ENCODE measurements around the gene ALDH2. TPM values are rescaled to one million over a fixed set of nuclear protein-coding genes. Genes with fewer than 3 reads are reported as not detected.

Gene ALDH2
- total and polyA plus RNA-seq, 10 of the 15 experiments (the other 5 are each of a cell fraction or from before 2014, with no cell fraction given) = 1.4 to 16.4 (median 8.7) TPM

DNA sequence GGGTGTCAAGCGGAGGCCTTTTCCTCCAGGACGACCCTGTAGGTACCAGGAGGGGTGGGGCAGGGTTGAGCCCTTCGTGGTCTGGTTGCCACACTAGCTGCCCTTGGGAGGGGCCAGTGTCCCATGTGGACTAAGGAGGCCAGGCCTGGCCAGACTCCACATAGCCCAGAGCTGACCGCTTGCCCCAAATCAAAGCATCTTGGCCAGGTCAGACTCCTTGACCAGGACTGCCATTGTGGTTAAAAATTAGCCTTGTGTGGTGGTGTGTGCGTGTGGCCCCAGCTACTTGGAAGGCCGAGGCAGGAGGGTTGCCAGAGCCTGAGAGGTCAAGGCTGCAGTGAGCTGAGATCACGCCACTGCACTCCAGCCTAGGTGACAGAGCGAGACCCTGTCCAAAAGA lies 24.8 kb downstream of the ALDH2 start:
- no peaks in the 10 kb centered on the region for H3K27me3 ChIP-seq (replicated peaks in 1 of 2; ENCODE audit: control insufficient read depth in 2 of 2, insufficient read depth in 2 of 2, low read length in 1 of 2)
- intact Hi-C loops (cut with micrococcal nuclease; ENCODE audit: unreplicated experiment) (no loop called here), in situ Hi-C loops (cut with MboI) (no loop called here)
- H3K4me1 ChIP-seq (ENCODE audit: control insufficient read depth, insufficient read depth, low read length) = no peaks in the 10 kb centered on the region
- no peak overlapping the region for H3K9ac ChIP-seq (ENCODE audit: control insufficient read depth, insufficient read depth, low read length)
- no peaks in the 10 kb centered on the region for H3K36me3 ChIP-seq (ENCODE audit: control insufficient read depth in 2 of 2, insufficient read depth in 2 of 2, low read length in 1 of 2)
- no peaks in the 10 kb centered on the region for H3K9me3 ChIP-seq (replicated peaks; ENCODE audit: control insufficient read depth, insufficient read depth, low read length)
- H3K79me2 ChIP-seq (ENCODE audit: control insufficient read depth, insufficient read depth, low read length) = no peaks in the 10 kb centered on the region
- SMC1A ChIA-PET (ENCODE audit: uncharacterized antibody, unreplicated experiment) = no interaction called here
- POLR2A ChIA-PET = no interaction called here
- BruUV-seq (replicated peaks) = no TSS peak
- H4K20me1 ChIP-seq (ENCODE audit: control insufficient read depth, insufficient read depth) = no peaks in the 10 kb centered on the region
- H3K4me2 ChIP-seq (ENCODE audit: control insufficient read depth, insufficient read depth) = no peak overlapping the region
- no peak overlapping the region for H2AFZ ChIP-seq (ENCODE audit: control insufficient read depth, low read depth, low read length)
- TF ChIP-seq SMAD1 (IDR thresholded peaks at IDR 0.05; ENCODE audit: low read depth, partially characterized antibody) = no peak
- no peak for TF ChIP-seq HDAC2 (IDR thresholded peaks at IDR 0.05)
- TF ChIP-seq, protein P1, sequence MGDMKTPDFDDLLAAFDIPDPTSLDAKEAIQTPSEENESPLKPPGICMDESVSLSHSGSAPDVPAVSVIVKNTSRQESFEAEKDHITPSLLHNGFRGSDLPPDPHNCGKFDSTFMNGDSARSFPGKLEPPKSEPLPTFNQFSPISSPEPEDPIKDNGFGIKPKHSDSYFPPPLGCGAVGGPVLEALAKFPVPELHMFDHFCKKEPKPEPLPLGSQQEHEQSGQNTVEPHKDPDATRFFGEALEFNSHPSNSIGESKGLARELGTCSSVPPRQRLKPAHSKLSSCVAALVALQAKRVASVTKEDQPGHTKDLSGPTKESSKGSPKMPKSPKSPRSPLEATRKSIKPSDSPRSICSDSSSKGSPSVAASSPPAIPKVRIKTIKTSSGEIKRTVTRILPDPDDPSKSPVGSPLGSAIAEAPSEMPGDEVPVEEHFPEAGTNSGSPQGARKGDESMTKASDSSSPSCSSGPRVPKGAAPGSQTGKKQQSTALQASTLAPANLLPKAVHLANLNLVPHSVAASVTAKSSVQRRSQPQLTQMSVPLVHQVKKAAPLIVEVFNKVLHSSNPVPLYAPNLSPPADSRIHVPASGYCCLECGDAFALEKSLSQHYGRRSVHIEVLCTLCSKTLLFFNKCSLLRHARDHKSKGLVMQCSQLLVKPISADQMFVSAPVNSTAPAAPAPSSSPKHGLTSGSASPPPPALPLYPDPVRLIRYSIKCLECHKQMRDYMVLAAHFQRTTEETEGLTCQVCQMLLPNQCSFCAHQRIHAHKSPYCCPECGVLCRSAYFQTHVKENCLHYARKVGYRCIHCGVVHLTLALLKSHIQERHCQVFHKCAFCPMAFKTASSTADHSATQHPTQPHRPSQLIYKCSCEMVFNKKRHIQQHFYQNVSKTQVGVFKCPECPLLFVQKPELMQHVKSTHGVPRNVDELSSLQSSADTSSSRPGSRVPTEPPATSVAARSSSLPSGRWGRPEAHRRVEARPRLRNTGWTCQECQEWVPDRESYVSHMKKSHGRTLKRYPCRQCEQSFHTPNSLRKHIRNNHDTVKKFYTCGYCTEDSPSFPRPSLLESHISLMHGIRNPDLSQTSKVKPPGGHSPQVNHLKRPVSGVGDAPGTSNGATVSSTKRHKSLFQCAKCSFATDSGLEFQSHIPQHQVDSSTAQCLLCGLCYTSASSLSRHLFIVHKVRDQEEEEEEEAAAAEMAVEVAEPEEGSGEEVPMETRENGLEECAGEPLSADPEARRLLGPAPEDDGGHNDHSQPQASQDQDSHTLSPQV (IDR thresholded peaks at IDR 0.05) = no peak
- no peak for TF ChIP-seq TCF12 (IDR thresholded peaks at IDR 0.05; ENCODE audit: low read depth, low read length)
- no peak for TF ChIP-seq NRF1 (conservative IDR thresholded peaks at IDR 0.05; ENCODE audit: low read depth, low read length)
- no peak for TF ChIP-seq CEBPB (IDR thresholded peaks at IDR 0.05; ENCODE audit: borderline replicate concordance in 1 of 2, low read depth in 2 of 2, low read length in 2 of 2)
- RAD21 ChIA-PET (ENCODE audit: unreplicated experiment) = interaction anchor here (1.2 to 1.7 kb wide), 2 partner anchors 21 to 37 kb away, joined by 3 to 6 read pairs; no protein-coding TSS in a partner anchor
- no peak for FAIRE-seq
- no peak for ATAC-seq
- no peak overlapping the region for H3K27ac ChIP-seq (ENCODE audit: control insufficient read depth, insufficient read depth)
- CTCF ChIA-PET = interaction anchor here (2.8 kb wide), 1 partner anchor 21 kb away, joined by 9 read pairs; no protein-coding TSS in a partner anchor
- DNase-seq (ENCODE audit: low read depth, low spot score) = no peak
- no peak overlapping the region for H3K4me3 ChIP-seq
- 66% methylated on average over 8 of the region's 8 CpGs for WGBS (ENCODE audit: insufficient coverage, insufficient replicate concordance, low lambda C conversion rate, missing lambda C conversion rate)

All from GM12878 (cell line).